B cell (primary cell): ENCODE measurements around the gene GLIPR2. TPM values are rescaled to one million over a fixed set of nuclear protein-coding genes. Genes with fewer than 3 reads are reported as not detected.

ENCODE experiments used
- ATAC-seq: fragments of 200-7000 bp; cut with Tn5 transposase; one replicate; pipeline ENCODE4 v1.10.0; 2021; ENCODE audit warnings: low read depth, mild to moderate bottlenecking, moderate number of reproducible peaks, moderate library complexity
- CTCF ChIA-PET: fragments of 350-600 bp; sonication (Branson Sonifier 250); formaldehyde crosslinking; loops from one replicate; lab custom pipeline; 2021; ENCODE audit warnings: antibody characterized with exemption, inconsistent platforms; lab: Charles Lee
- POLR2A ChIA-PET: fragments of 350-600 bp; sonication (Branson Sonifier 250); formaldehyde crosslinking; loops from one replicate; lab custom pipeline; 2021; ENCODE audit warnings: antibody characterized with exemption; lab: Charles Lee
- DNase-seq: peaks from one replicate; pipeline ENCODE4 v3.0.0; 2013
- H2AFZ ChIP-seq: 2 replicates; pipeline ENCODE4 v1.6.1; 2012; ENCODE audit warnings: mild to moderate bottlenecking, low read depth, low read length; ENCODE audit not compliant: insufficient read depth, poor library complexity, severe bottlenecking
- H3K27ac ChIP-seq, 2 donors: 1 replicate in 1 of 2; 2 replicates in 1 of 2; pipeline ENCODE4 v1.5.1; 2012 to 2013; ENCODE audit warnings: low read length in 2 of 2, mild to moderate bottlenecking in 2 of 2, moderate library complexity in 1 of 2
- H3K27me3 ChIP-seq, 4 experiments: fragments of 200-600 bp in 1 of 4; sonication (generic) in 1 of 4; replicated peaks in 1 of 4; 1 replicate in 2 of 4; 2 replicates in 2 of 4; pipeline versions ENCODE4 v1.6.1 to v1.7.0; 2013 to 2016; ENCODE audit warnings: low read length in 3 of 4, mild to moderate bottlenecking in 2 of 4, mixed read lengths in 1 of 4, moderate library complexity in 1 of 4; ENCODE audit not compliant: insufficient read depth in 4 of 4, control insufficient read depth in 3 of 4; ENCODE audit errors: control extremely low read depth in 1 of 4
- H3K36me3 ChIP-seq, 2 experiments: replicated peaks in 1 of 2; 1 replicate in 1 of 2; 2 replicates in 1 of 2; pipeline versions ENCODE4 v1.6.1 to v1.7.1; 2013; ENCODE audit warnings: low read length in 1 of 2; ENCODE audit not compliant: insufficient read depth in 2 of 2, control insufficient read depth in 1 of 2; ENCODE audit errors: control extremely low read depth in 1 of 2, extremely low read depth in 1 of 2
- H3K4me1 ChIP-seq, 2 donors: fragments of 200-600 bp in 1 of 2; sonication (generic) in 1 of 2; 1 replicate in 1 of 2; 2 replicates in 1 of 2; pipeline versions ENCODE4 v1.5.1 to v1.6.1; 2013 to 2017; ENCODE audit warnings: low read length in 2 of 2; ENCODE audit not compliant: control insufficient read depth in 2 of 2, insufficient read depth in 2 of 2
- H3K4me2 ChIP-seq: replicated peaks from 2 replicates; pipeline ENCODE3; 2012; ENCODE audit warnings: mild to moderate bottlenecking, low read depth, low read length; ENCODE audit not compliant: poor library complexity, severe bottlenecking
- H3K4me3 ChIP-seq, 5 experiments: fragments of 200-600 bp in 1 of 5; sonication (generic) in 1 of 5; 1 replicate in 3 of 5; 2 replicates in 2 of 5; pipeline versions ENCODE4 v1.5.1 to v1.7.0; 2011 to 2016; ENCODE audit warnings: low read length in 4 of 5, mild to moderate bottlenecking in 4 of 5, low read depth in 2 of 5, control low read depth in 1 of 5, moderate library complexity in 1 of 5; ENCODE audit not compliant: insufficient read depth in 1 of 5; ENCODE audit errors: control extremely low read depth in 1 of 5, extremely low read depth in 1 of 5
- H3K79me2 ChIP-seq: fragments of 200-600 bp; sonication (generic); one replicate; pipeline ENCODE4 v1.6.0; 2016; ENCODE audit warnings: low read length; ENCODE audit not compliant: control insufficient read depth, insufficient read depth
- H3K9ac ChIP-seq: fragments of 200-600 bp; sonication (generic); 2 replicates; pipeline ENCODE4 v1.6.1; 2017; ENCODE audit warnings: mild to moderate bottlenecking, low read length, moderate library complexity
- H3K9me3 ChIP-seq, 3 donors: one replicate each; pipeline versions ENCODE4 v1.6.1 to v1.7.1; 2013; ENCODE audit warnings: low read length in 2 of 3; ENCODE audit not compliant: control insufficient read depth in 2 of 3, insufficient read depth in 1 of 3; ENCODE audit errors: control extremely low read depth in 1 of 3
- H4K20me1 ChIP-seq: 2 replicates; pipeline ENCODE4 v1.6.0; 2012; ENCODE audit warnings: mild to moderate bottlenecking, low read length; ENCODE audit not compliant: insufficient read depth, control insufficient read depth, poor library complexity, severe bottlenecking
- H3K27ac Mint-ChIP-seq: one replicate; pipeline ENCODE4 v1.8.0; 2021; ENCODE audit warnings: mixed read lengths
- H3K27me3 Mint-ChIP-seq: one replicate; pipeline ENCODE4 v1.8.0; 2021; ENCODE audit warnings: mixed read lengths
- H3K4me1 Mint-ChIP-seq: one replicate; pipeline ENCODE4 v1.8.0; 2021; ENCODE audit warnings: mixed read lengths
- H3K4me3 Mint-ChIP-seq: one replicate; pipeline ENCODE4 v1.8.0; 2021; ENCODE audit warnings: mixed read lengths
- H3K9me3 Mint-ChIP-seq: one replicate; pipeline ENCODE4 v1.8.0; 2022; ENCODE audit warnings: mixed read lengths; ENCODE audit not compliant: insufficient read depth
- EZH2 ChIP-seq: IDR thresholded peaks from 2 replicates; pipeline ENCODE4 v1.6.1; 2012; ENCODE audit warnings: borderline replicate concordance, low read depth, mild to moderate bottlenecking, moderate library complexity, low read length; ENCODE audit not compliant: insufficient read depth, poor library complexity, severe bottlenecking
- WGBS: methylation state at CpG from one replicate; pipeline ENCODE4 v1.1.5; 2013; ENCODE audit warnings: missing lambda C conversion rate; ENCODE audit not compliant: insufficient coverage; 5-methylcytosine and 5-hydroxymethylcytosine counted together
- intact Hi-C: fragments of 100-400 bp; cut with micrococcal nuclease; formaldehyde crosslinking; loops from one replicate; pipeline ENCODE4 v1.10.0; 2022
- polyA plus RNA-seq: library from polyadenylated mRNA; depleted of rRNA; stranded (reverse); fragments of >200 nt; gene quantifications from 2 replicates; pipeline ENCODE4 v1.2.3, GENCODE V29; 2012
- total RNA-seq, 2 donors: library from RNA; stranded (reverse); fragments of 120-200 nt in 1 of 2; gene quantifications; 1 replicate in 1 of 2; 2 replicates in 1 of 2; pipeline versions ENCODE4 v1.2.3 to v1.2.4, GENCODE V29; 2013 to 2022
- TF ChIP-seq, protein P1 (sequence below): fragments of 200-600 bp; IDR thresholded peaks from one replicate; pipeline ENCODE4 v1.8.0; 2022; ENCODE audit warnings: antibody characterized with exemption, mild to moderate bottlenecking

The GLIPR2 gene
- total and polyA plus RNA-seq, 2 donors (not counting 1 experiment from before 2014, with no cell fraction given) = 13.7 to 14.6 TPM

DNA sequence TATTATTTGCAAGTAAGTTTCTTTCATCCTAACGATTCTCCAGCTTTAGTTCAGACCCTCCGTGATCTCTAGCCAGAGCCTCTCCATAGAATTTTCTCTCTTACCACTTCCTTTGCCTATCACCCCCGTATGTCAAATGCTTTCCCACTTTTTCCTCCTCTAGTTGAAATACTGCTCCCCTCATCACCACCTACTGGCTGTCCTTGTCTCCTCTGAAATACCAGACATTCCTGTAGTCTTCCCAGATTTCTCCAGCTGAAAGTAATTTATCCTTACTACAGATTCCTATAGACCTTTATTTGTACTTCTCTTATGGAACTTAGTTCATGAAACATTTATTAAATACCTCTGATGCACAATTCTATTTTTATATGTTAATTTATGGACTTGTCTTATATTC is 36.0 kb upstream of the GLIPR2 start:
- H3K4me3 ChIP-seq = no peak overlapping the region
- H4K20me1 ChIP-seq = no peaks in the 10 kb centered on the region
- Mint-ChIP-seq H3K9me3 (no peaks in the 10 kb centered on the region), H3K4me3 (no peak overlapping the region), H3K4me1 (peaks cover 5% of the 10 kb centered on the region), H3K27me3 (no peaks in the 10 kb centered on the region), H3K27ac (no peak overlapping the region)
- TF ChIP-seq, protein P1, sequence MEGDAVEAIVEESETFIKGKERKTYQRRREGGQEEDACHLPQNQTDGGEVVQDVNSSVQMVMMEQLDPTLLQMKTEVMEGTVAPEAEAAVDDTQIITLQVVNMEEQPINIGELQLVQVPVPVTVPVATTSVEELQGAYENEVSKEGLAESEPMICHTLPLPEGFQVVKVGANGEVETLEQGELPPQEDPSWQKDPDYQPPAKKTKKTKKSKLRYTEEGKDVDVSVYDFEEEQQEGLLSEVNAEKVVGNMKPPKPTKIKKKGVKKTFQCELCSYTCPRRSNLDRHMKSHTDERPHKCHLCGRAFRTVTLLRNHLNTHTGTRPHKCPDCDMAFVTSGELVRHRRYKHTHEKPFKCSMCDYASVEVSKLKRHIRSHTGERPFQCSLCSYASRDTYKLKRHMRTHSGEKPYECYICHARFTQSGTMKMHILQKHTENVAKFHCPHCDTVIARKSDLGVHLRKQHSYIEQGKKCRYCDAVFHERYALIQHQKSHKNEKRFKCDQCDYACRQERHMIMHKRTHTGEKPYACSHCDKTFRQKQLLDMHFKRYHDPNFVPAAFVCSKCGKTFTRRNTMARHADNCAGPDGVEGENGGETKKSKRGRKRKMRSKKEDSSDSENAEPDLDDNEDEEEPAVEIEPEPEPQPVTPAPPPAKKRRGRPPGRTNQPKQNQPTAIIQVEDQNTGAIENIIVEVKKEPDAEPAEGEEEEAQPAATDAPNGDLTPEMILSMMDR = no peak
- TF ChIP-seq EZH2 = no peak
- 92% methylated on average over 3 of the region's 3 CpGs for WGBS
- ChIA-PET CTCF (interaction anchor here (0.6 to 8.5 kb wide), 6 partner anchors 26 to 276 kb away, joined by 4 to 435 read pairs (median 6); partner anchors contain the start of gene CCIN), POLR2A (no interaction called here)
- H3K36me3 ChIP-seq = no peaks in the 10 kb centered on the region
- H3K4me2 ChIP-seq = no peak overlapping the region
- DNase-seq (no peak), ATAC-seq (no peak)
- no peak overlapping the region for H3K9ac ChIP-seq
- H3K27ac ChIP-seq = no peak overlapping the region
- intact Hi-C loops = no loop called here
- no peaks in the 10 kb centered on the region for H3K79me2 ChIP-seq
- no peaks in the 10 kb centered on the region for H3K9me3 ChIP-seq
- no peak overlapping the region for H2AFZ ChIP-seq
- peaks cover 0 to 3% of the 10 kb centered on the region in 2 donors for H3K4me1 ChIP-seq
- no peaks in the 10 kb centered on the region for H3K27me3 ChIP-seq

DNA sequence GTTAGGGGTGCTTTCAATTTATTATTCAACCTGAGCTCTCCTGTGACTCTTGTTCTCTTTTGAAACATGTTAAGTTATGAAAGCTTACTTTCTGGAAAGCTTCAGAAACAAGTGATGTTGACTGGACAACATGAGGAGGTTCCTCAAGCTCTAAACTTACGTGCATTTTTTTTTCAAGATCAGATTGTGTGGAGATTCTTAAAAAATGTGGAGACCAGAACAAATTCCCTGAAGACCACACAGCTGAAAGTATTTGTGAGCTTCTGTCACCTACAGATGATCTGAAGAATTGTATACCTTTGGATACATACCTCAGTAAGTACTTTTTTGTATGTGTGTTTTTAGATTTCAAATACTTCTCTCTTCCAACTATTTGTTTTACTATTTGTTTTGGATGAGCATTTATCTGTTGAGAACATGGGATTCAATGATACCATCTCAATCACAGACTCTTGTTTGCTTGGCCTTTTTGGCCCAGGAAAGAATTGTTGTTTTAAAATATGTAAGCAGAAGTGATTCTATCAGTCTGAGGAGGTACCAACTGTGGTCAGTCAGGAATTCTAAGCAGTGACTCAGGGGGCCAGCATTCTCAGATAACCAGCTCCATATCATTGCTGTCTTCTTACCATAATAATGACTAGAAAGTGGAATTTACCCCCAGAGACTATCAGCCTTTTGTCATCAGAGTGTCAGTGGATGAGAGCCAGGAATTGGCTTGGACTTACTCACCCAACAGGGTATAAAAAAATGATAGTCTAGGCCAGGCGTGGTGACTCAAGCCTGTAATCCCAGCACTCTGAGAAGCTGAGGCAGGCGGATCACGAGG is 34.4 kb upstream of the GLIPR2 start:
- H3K27ac Mint-ChIP-seq = no peak overlapping the region
- TF ChIP-seq, protein P1 = no peak
- no peak for TF ChIP-seq EZH2
- ATAC-seq = no peak
- Histone ChIP-seq H3K27me3 (no peaks in the 10 kb centered on the region), H3K27ac (no peak overlapping the region), H3K4me2 (no peak overlapping the region), H3K79me2 (no peaks in the 10 kb centered on the region), H2AFZ (no peak overlapping the region), H3K9ac (no peak overlapping the region), H4K20me1 (no peaks in the 10 kb centered on the region), H3K4me3 (no peak overlapping the region), H3K4me1 (peaks cover 0 to 3% of the 10 kb centered on the region in 2 donors), H3K36me3 (no peaks in the 10 kb centered on the region), H3K9me3 (no peaks in the 10 kb centered on the region)
- no peaks in the 10 kb centered on the region for H3K9me3 Mint-ChIP-seq
- H3K4me3 Mint-ChIP-seq = no peak overlapping the region
- DNase-seq = no peak
- intact Hi-C loops = no loop called here
- WGBS = 93% methylated on average over 2 of the region's 4 CpGs
- ChIA-PET POLR2A (no interaction called here), CTCF (interaction anchor here (0.6 to 8.5 kb wide), 31 partner anchors 10 to 353 kb away, joined by 3 to 435 read pairs (median 5); partner anchors contain the start of genes CCIN, CLTA, GLIPR2 and RECK)
- no peaks in the 10 kb centered on the region for H3K27me3 Mint-ChIP-seq
- peaks cover 5% of the 10 kb centered on the region for H3K4me1 Mint-ChIP-seq
